A204.1 (cell line): Measurements from ENCODE around the gene MRPS7.

Experiments used
- FAIRE-seq: peaks from 2 replicates; lab custom pipeline; 2012; peaks lifted over from hg19 to GRCh38; lab: Jason Lieb, UNC

MRPS7 gene

DNA sequence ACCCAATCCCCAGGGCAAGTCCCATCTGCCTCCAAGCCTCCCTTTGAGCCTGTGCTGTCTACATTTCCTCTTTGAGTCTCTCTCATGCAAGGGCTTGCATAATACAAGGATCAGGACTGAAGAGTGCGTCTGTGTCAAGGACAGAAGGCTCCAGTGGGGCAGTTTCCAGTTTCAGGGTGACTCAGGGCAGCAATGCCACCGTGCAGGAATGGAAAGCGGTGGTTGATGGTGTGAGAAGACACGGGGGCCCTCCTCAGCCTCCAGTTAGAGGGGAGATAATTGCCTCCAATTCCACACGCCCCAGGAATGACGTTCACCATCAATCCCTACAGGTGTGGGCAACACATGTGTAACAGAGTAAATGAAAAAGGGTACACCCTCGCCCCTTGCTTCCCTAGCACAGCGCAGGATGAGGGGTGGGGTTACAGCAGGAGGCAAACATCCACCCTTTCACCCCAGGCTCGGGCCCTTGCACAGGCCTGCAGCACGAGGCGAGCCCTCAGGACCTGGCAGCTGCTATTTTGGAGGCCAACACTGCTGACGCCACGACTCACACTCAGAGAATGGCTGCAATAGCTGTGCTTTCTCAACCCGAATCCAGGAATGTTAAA lies 52.4 kb downstream of the MRPS7 start:
- FAIRE-seq = no peak

DNA sequence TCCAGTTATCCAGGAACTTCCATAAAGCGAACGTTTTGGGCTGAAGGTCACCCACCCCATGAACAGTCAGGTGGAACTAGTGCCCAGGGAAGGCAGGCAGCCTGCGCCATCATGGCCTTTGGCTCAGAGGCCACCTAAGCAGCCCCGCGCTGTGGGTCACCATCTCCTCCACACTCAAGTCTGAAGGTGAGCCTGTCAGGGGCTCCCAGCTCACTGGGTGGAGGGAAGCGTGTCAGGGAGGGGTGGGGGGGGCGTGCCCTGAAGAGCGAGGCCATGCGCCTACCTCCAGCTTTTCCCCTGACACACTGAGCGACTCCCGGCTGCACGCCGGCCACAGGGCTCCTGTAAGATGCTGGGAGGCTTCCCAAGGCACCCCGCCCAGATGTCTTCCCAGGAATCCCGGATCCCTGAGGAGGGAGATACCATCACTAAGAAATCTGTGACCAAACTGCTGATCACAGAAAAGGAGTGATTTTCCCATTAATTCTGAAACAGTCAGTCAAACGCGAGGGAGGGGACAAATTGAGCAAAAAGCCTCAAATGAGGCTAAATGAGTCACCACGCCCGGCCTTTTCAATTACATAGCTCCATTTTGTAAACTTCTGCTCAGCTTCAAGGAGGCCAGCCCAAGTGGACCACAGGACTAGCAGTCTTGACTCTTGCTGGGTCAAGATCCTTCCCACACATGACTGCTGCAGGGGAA lies 54.0 kb downstream of the MRPS7 start:
- no peak for FAIRE-seq
